Astrocyte of the cerebellum (primary cell): ENCODE measurements around the gene MYCN.

Experiments used
- DNase-seq: peaks from one replicate; pipeline ENCODE4 v3.0.0-alpha.2; 2011; ENCODE audit warnings: low read depth
- H3K4me3 ChIP-seq: 2 replicates; pipeline ENCODE4 v1.5.1; 2011; ENCODE audit warnings: mild to moderate bottlenecking, low read depth, low read length, moderate library complexity
- CTCF ChIP-seq: IDR thresholded peaks from 2 replicates; pipeline ENCODE4 v1.5.1; 2012; ENCODE audit warnings: low read length, low read depth, moderate library complexity, mild to moderate bottlenecking; ENCODE audit errors: missing control alignments
- in situ Hi-C: cut with HindIII; loops from 2 replicates; pipeline ENCODE4 v1.10.0; 2017; ENCODE audit warnings: low sequenced_read_pairs

Gene MYCN

GRCh38 chr2:15939854-15940660, at the start of gene MYCN:
Gene MYCN (plus strand): TSS chr2:15940550. CDS start chr2:15942065, 1,515 bp downstream.
- no peak for DNase-seq
- H3K4me3 ChIP-seq, result peak within 1 kb of the TSS; percentile 30
- in situ Hi-C loops, result no loop called here
- TF ChIP-seq CTCF, result peak; percentile 62

GRCh38 chr2:15890936-15891905, 49.1 kb upstream of the MYCN start:
- H3K4me3 ChIP-seq, result no peak overlapping the region
- TF ChIP-seq CTCF, result no peak
- no peak for DNase-seq
- in situ Hi-C loops, result no loop called here

GRCh38 chr2:15892151-15892880, 48.0 kb upstream of the MYCN start:
- H3K4me3 ChIP-seq, result no peak overlapping the region
- TF ChIP-seq CTCF, result no peak
- no peak for DNase-seq
- in situ Hi-C loops, result no loop called here

GRCh38 chr2:15893085-15893484, 47.3 kb upstream of the MYCN start:
- TF ChIP-seq CTCF, result no peak
- no peak overlapping the region for H3K4me3 ChIP-seq
- in situ Hi-C loops, result no loop called here
- no peak for DNase-seq

- H3K4me3 ChIP-seq, result no peak overlapping the region
- DNase-seq, result no peak
- TF ChIP-seq CTCF, result no peak
- in situ Hi-C loops, result no loop called here
Measured at GRCh38 chr2:15893689-15894480, 46.5 kb upstream of the MYCN start.
